PC-3 (cell line): ENCODE data around the gene C9. TPM values are rescaled to one million over a fixed set of nuclear protein-coding genes. Genes with fewer than 3 reads are reported as not detected.
A peak's percentile ranks its signal among the peaks of the same experiment; 100 is the strongest.

Experiments used
- ATAC-seq: fragments of 200-7000 bp; cut with Tn5 transposase; 2 replicates; pipeline ENCODE4 v1.9.1; 2020; ENCODE audit warnings: mild to moderate bottlenecking, moderate library complexity
- BruUV-seq: library from RNA; stranded (reverse); fragments of 400-500 nt; replicated peaks from 2 replicates; lab custom pipeline; 2021; lab: Mats Ljungman, UMichigan
- CTCF ChIA-PET: fragments of 300-600 bp; sonication (Branson Sonifier 250); formaldehyde crosslinking; loops from one replicate; lab custom pipeline; 2022; ENCODE audit warnings: antibody characterized with exemption; lab: Charles Lee
- POLR2A ChIA-PET: fragments of 300-600 bp; sonication (Branson Sonifier 250); formaldehyde crosslinking; loops from one replicate; lab custom pipeline; 2022; ENCODE audit warnings: antibody characterized with exemption; ENCODE audit not compliant: unreplicated experiment; lab: Charles Lee
- DNase-seq: peaks from one replicate; pipeline ENCODE4 v3.0.0-alpha.2; 2015
- H2AFZ ChIP-seq: fragments of 300-600 bp; sonication (generic); 2 replicates; pipeline ENCODE4 v1.6.0; 2016; ENCODE audit warnings: antibody characterized with exemption, low read length
- H3F3A ChIP-seq: fragments of 300-600 bp; sonication (generic); one replicate; pipeline ENCODE4 v1.6.0; 2017; ENCODE audit warnings: antibody characterized with exemption, low read length, control low read depth, mild to moderate bottlenecking; ENCODE audit not compliant: unreplicated experiment
- H3K27ac ChIP-seq: fragments of 300-600 bp; sonication (generic); 2 replicates; pipeline ENCODE4 v1.5.1; 2016; ENCODE audit warnings: mild to moderate bottlenecking, low read length
- H3K27me3 ChIP-seq: fragments of 300-600 bp; sonication (generic); 2 replicates; pipeline ENCODE4 v1.6.1; 2016; ENCODE audit warnings: low read length, mixed read lengths
- H3K36me3 ChIP-seq: fragments of 300-600 bp; sonication (generic); 2 replicates; pipeline ENCODE4 v1.6.1; 2016; ENCODE audit warnings: low read depth, mixed run types, low read length, mixed read lengths
- H3K4me1 ChIP-seq: fragments of 300-600 bp; sonication (generic); 2 replicates; pipeline ENCODE4 v1.5.1; 2016; ENCODE audit warnings: low read length; ENCODE audit not compliant: insufficient read depth
- H3K4me2 ChIP-seq: fragments of 300-600 bp; sonication (generic); 2 replicates; pipeline ENCODE4 v1.6.0; 2016; ENCODE audit warnings: low read length
- H3K4me3 ChIP-seq: fragments of 300-600 bp; sonication (generic); 2 replicates; pipeline ENCODE4 v1.5.1; 2016; ENCODE audit warnings: mild to moderate bottlenecking, low read length, mixed read lengths
- H3K79me2 ChIP-seq: fragments of 300-600 bp; sonication (generic); 2 replicates; pipeline ENCODE4 v1.6.1; 2017; ENCODE audit warnings: low read length, mixed read lengths
- H3K9ac ChIP-seq: fragments of 300-600 bp; sonication (generic); 2 replicates; pipeline ENCODE4 v1.6.0; 2016; ENCODE audit warnings: mild to moderate bottlenecking, low read length
- H3K9me2 ChIP-seq: fragments of 300-600 bp; sonication (generic); replicated peaks from 2 replicates; pipeline ENCODE4 v1.6.1; 2016; ENCODE audit warnings: mixed run types, low read length, mixed read lengths
- H3K9me3 ChIP-seq: fragments of 300-600 bp; sonication (generic); 2 replicates; pipeline ENCODE4 v1.6.1; 2016; ENCODE audit warnings: low read length, mixed read lengths
- H4K20me1 ChIP-seq: fragments of 300-600 bp; sonication (generic); 2 replicates; pipeline ENCODE4 v1.6.1; 2016; ENCODE audit warnings: low read length, mixed read lengths
- CTCF ChIP-seq: fragments of 300-600 bp; sonication (generic); conservative IDR thresholded peaks from 2 replicates; pipeline ENCODE4 v1.5.1; 2017; ENCODE audit warnings: antibody characterized with exemption, low read depth, mild to moderate bottlenecking, low read length
- EZH2 ChIP-seq: fragments of 300-600 bp; sonication (generic); IDR thresholded peaks from one replicate; pipeline ENCODE4 v1.6.1; 2017; ENCODE audit warnings: antibody characterized with exemption, mild to moderate bottlenecking, low read length; ENCODE audit not compliant: unreplicated experiment
- EZH2phosphoT487 ChIP-seq: fragments of 300-600 bp; sonication (generic); IDR thresholded peaks from 2 replicates; pipeline ENCODE4 v1.6.1; 2018; ENCODE audit warnings: mild to moderate bottlenecking, antibody characterized with exemption, low read length, borderline replicate concordance
- intact Hi-C: fragments of 100-400 bp; cut with micrococcal nuclease; formaldehyde crosslinking; loops from 2 replicates; pipeline ENCODE4 v1.9.0; 2023
- total RNA-seq: library from RNA; depleted of rRNA; stranded (reverse); fragments of >200 nt; gene quantifications from 2 replicates; pipeline ENCODE4 v1.2.3, GENCODE V29; 2014

Gene C9
- total RNA-seq, 1 experiment from 2014 or later: not detected

GRCh38 chr5:39412721-39413394, 48.6 kb upstream of the C9 start:
- Histone ChIP-seq H3K79me2 (peaks cover 56% of the 10 kb centered on the region), H3K9me2 (no peaks in the 10 kb centered on the region), H2AFZ (no peak overlapping the region), H3K9ac (no peak overlapping the region), H4K20me1 (peaks cover 8% of the 10 kb centered on the region; the same call in 1 of the 2 replicates), H3K4me1 (peaks cover 28% of the 10 kb centered on the region), H3K9me3 (no peaks in the 10 kb centered on the region), H3K4me2 (no peak overlapping the region), H3K27me3 (no peaks in the 10 kb centered on the region), H3K27ac (no peak overlapping the region), H3K36me3 (no peaks in the 10 kb centered on the region), H3K4me3 (no peak overlapping the region), H3F3A (no peaks in the 10 kb centered on the region)
- POLR2A ChIA-PET: no interaction called here
- no peak for ATAC-seq
- no peak for DNase-seq
- CTCF ChIA-PET: no interaction called here
- no peak for TF ChIP-seq EZH2phosphoT487
- no peak for TF ChIP-seq CTCF
- no peak for TF ChIP-seq EZH2
- BruUV-seq: no TSS peak
- intact Hi-C loops: no loop called here

DNA sequence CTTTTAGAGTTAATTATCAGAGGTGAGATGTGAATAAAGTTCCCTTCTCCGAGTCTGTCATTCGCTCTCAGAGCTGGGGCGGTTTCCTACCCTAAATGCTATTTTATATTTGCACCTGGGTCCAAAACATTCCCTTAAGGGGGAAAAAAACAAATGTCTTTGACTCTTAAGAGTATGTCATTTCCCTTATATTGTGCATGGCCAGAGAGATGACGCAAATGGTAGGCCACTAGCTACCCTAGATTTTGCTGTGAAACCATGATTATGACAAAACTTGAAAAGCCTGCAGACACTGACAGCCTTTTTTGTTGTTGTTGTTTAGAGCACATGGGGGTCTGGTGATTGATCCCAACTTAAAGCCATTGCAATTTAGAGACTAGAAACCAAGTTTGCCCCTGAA, 47.7 kb upstream of the C9 start:
- Histone ChIP-seq H3K36me3 (no peaks in the 10 kb centered on the region), H3K27me3 (no peaks in the 10 kb centered on the region), H3K27ac (peak overlapping the region; percentile 61), H3K4me2 (peak overlapping the region; percentile 74; the same call in 1 of the 2 replicates), H3K4me1 (peaks cover 28% of the 10 kb centered on the region), H3K9me2 (no peaks in the 10 kb centered on the region), H2AFZ (no peak overlapping the region), H3K79me2 (peaks cover 56% of the 10 kb centered on the region), H3K9ac (no peak overlapping the region), H3K4me3 (no peak overlapping the region), H3F3A (no peaks in the 10 kb centered on the region), H3K9me3 (no peaks in the 10 kb centered on the region), H4K20me1 (peaks cover 8% of the 10 kb centered on the region; the same call in 1 of the 2 replicates)
- ChIA-PET CTCF (no interaction called here), POLR2A (no interaction called here)
- DNase-seq: no peak
- TF ChIP-seq EZH2 (no peak), CTCF (no peak), EZH2phosphoT487 (no peak)
- no TSS peak for BruUV-seq
- ATAC-seq: no peak
- intact Hi-C loops: loop anchor here (1.0 kb wide), 2 partner anchors 12 to 13 kb away; partner anchors contain the start of gene DAB2

DNA sequence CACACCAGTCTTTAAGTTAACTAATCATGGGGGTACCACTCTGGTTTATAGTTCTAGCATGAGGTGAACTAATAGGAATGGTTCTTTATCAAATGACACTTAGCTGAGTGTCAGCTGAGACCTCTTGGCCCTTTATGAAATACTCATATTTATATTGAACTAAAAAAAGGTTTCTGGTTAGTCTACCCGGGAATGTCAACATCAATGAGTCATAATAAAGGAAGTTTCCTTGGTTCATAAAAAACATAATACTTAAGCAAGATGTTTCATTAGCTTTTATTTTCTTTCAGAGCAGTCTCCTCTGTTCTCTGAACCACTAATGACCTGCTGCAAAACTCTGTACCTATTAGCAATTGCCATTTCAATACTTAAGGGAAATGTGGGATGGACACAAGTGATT, 46.8 kb upstream of the C9 start:
- Histone ChIP-seq H3K36me3 (no peaks in the 10 kb centered on the region), H2AFZ (no peak overlapping the region), H3K4me3 (0 out of 2 replicates have a peak overlapping the region, but pooled peaks have one; percentile 14), H3K9me3 (no peaks in the 10 kb centered on the region), H3K27ac (peak overlapping the region; percentile 61), H3K9me2 (no peaks in the 10 kb centered on the region), H3K4me2 (peak overlapping the region; percentile 74), H3K9ac (no peak overlapping the region), H3K79me2 (peaks cover 56% of the 10 kb centered on the region), H3K27me3 (no peaks in the 10 kb centered on the region), H4K20me1 (peaks cover 8% of the 10 kb centered on the region; the same call in 1 of the 2 replicates), H3K4me1 (peaks cover 28% of the 10 kb centered on the region), H3F3A (no peaks in the 10 kb centered on the region)
- BruUV-seq: no TSS peak
- intact Hi-C loops: loop anchor here (1.0 kb wide), 2 partner anchors 12 to 13 kb away; partner anchors contain the start of gene DAB2
- ATAC-seq: peak; percentile 91
- ChIA-PET POLR2A (interaction anchor here (0.6 kb wide), 1 partner anchor 13 kb away, joined by 3 read pairs; the partner anchor contains the start of gene DAB2), CTCF (interaction anchor here (0.8 to 1.4 kb wide), 2 partner anchors 14 to 35 kb away, joined by 4 to 5 read pairs; partner anchors contain the start of gene DAB2)
- DNase-seq: peak; percentile 85
- TF ChIP-seq CTCF: no peak
- no peak for TF ChIP-seq EZH2phosphoT487
- no peak for TF ChIP-seq EZH2
